Suprapubic skin (tissue), 3 donors: ENCODE measurements around the gene HRNR.

Experiments
- EP300 ChIP-seq: sonication (generic); formaldehyde crosslinking; IDR thresholded peaks from one replicate; pipeline ENCODE4 v1.6.1; 2017; ENCODE audit warnings: antibody characterized with exemption
- POLR2A ChIP-seq, 2 donors: fragments of 450-650 bp; IDR thresholded peaks; one replicate each; pipeline ENCODE4 v1.6.1; 2017; ENCODE audit warnings: antibody characterized with exemption in 2 of 2, mild to moderate bottlenecking in 2 of 2, moderate library complexity in 2 of 2
- TF ChIP-seq, protein P1 (sequence below), 2 donors: fragments of 200-600 bp in 1 of 2; fragments of 450-650 bp in 1 of 2; sonication (generic) in 1 of 2; IDR thresholded peaks; one replicate each; pipeline ENCODE4 v1.5.1; 2016 to 2019; ENCODE audit warnings: antibody characterized with exemption in 2 of 2, mild to moderate bottlenecking in 1 of 2, moderate library complexity in 1 of 2

GRCh38 chr1:152220166-152221163 lies 3.5 kb downstream of the HRNR start:
- TF ChIP-seq, protein P1, sequence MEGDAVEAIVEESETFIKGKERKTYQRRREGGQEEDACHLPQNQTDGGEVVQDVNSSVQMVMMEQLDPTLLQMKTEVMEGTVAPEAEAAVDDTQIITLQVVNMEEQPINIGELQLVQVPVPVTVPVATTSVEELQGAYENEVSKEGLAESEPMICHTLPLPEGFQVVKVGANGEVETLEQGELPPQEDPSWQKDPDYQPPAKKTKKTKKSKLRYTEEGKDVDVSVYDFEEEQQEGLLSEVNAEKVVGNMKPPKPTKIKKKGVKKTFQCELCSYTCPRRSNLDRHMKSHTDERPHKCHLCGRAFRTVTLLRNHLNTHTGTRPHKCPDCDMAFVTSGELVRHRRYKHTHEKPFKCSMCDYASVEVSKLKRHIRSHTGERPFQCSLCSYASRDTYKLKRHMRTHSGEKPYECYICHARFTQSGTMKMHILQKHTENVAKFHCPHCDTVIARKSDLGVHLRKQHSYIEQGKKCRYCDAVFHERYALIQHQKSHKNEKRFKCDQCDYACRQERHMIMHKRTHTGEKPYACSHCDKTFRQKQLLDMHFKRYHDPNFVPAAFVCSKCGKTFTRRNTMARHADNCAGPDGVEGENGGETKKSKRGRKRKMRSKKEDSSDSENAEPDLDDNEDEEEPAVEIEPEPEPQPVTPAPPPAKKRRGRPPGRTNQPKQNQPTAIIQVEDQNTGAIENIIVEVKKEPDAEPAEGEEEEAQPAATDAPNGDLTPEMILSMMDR (IDR thresholded peaks at IDR 0.05): no peak
- TF ChIP-seq POLR2A (IDR thresholded peaks at IDR 0.05): no peak
- TF ChIP-seq EP300: no peak
